NCI-H187 treated with DMSO at 0.1 percent for 48 hours (cell line): ENCODE results near the gene ARHGAP44.
"Not testable (repeated sequence)": the region's sequence is repeated elsewhere in the genome, so short reads cannot be mapped to it uniquely, and the experiment has no call there.

ENCODE experiments used
- DNase-seq: peaks from one replicate; lab custom pipeline; 2025; lab: John Stamatoyannopoulos, UW

The ARHGAP44 gene

DNA sequence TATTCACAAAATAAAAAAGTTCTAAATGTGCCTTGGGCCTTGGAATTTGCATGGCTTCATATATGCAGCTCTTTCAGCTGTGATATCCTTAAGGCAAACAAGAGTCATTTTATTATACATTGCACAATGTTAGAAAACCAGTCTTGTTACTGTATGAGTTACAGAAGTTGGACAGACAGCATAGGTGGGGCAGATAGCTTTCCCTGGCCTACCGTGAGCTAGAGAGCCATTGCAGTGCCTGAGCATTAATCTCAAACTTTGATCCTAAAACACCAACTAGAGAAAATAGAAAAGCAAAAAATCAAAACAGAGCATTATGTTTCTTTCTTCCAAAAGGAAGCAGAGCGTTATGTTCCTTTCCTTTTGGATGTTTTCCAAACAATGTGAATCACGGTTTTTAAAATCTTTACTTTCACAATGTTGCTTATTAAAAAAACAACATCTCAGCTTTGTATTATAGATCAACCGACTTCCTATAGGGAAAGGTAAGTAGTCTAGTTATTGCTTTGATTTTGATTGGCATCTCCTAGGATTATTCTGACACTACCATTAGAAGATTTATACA is 32.2 kb downstream of the ARHGAP44 start:
- no peak for DNase-seq

DNA sequence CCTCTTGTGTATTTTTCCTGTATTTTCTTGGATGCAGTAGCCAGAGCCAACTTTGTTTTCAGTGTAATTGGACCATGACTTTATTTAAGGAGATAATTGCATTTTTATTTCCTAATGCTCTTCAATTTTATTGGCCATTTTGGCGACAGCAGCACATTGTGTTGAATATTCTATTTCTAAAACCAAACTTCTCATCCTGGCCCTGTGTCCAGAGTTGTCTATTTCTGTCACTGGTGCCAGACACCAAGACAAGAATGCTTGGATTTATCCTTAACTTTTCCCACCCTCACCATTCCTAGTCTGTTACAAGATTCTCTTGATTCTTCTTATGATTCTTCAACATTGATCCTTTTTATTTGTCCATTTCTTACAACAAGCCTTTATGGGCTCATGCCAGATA is 37.1 kb downstream of the ARHGAP44 start:
- no peak for DNase-seq

DNA sequence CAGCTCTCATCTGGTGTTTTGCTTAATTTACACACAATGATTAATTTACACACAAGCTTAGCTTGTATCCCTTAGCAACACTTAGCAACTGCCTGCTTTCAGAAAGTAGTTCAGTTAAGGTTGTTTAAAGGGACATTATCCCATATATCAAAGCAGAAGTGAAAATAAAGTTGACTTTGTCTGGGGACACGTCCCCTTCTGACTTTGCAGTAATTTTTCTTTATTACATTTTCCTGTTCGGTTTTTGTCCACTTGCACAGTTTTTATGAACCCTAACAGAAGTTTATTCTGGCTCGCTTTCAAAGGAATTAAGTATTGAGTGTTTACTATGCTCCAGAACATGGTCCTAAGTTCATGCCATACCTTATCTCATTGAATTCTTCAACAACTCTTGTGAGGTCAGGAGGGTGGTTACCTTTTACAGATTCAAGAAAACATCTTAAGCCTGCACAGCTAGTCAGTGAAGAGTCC is 41.5 kb downstream of the ARHGAP44 start:
- DNase-seq: no peak

DNA sequence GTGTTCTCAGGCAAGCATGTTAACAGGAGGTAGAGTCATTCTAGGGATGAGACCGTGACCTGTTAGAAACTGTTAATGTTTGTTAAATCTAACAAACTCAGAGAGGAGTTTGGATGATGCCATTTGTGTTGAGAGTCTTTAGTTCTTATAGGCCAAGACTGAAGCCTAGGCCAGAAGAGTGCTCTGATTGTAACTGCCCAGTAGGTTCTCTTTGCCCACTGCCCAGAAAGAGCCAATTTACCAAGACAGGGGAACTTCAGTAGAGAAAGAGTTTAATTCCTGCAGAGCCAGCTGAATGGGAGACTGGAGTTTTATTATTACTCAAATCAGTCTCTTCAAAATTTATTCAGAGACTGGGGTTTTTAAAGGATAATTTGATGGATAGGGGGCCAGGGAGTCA is 42.5 kb downstream of the ARHGAP44 start:
- no peak for DNase-seq

DNA sequence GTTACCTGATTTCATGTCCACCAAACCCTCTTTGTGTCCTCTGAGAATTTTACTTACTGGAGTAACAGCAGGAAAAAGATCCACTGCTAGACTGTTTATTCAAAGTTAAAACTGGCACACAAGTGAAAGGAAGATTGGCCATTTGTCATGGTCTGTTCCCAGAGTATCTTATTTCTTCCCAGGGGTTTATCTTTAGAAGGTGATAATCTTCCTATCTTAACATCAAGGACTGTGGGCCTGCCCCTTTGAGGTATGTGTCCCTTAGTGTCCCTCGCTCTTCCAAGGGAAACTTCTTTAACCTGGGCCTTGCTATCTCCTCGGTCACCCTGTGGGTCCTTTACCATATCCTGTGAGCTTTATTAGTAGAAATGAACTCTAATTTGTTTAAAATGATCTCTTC is 49.7 kb downstream of the ARHGAP44 start:
- DNase-seq: no peak

DNA sequence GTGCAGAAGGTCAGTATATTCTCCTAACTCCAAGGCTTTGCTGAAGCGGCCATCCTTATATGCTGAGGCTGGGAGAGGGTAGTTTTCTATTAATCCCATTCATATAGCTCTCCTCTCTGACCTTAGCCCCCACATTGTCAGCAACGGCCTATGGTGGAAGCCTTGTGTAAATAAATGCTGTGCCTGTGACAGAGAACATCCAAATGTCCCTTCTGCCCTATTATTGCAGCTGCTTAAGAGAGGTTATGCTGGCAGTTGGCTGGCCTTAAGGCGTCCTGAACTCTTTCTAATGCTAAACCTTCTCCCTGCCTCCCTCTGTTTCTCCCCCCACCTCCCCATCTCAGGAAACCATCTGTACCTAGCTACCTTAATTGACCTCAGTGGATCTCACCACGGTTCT is 53.6 kb downstream of the ARHGAP44 start:
- DNase-seq: no peak

DNA sequence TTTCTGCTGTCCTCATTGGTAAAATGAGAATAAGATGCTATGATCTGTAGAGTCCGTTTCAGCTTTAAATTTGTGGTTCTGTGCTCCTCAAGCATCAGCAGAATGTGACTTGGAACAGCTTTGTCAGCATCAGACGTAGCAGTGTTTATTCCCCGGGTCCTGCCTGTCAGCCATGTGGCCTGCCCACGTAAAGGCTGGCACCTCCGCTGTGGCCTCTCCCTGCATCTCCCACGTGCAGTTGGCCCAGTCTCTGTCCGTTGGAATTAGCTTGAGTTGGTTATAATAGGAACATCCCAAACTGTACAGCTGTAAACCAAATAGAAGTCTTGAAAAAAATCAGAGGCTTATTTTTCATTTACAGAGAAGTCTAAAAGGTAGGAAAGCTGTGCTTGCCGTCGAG is 61.7 kb downstream of the ARHGAP44 start:
- DNase-seq: no peak

DNA sequence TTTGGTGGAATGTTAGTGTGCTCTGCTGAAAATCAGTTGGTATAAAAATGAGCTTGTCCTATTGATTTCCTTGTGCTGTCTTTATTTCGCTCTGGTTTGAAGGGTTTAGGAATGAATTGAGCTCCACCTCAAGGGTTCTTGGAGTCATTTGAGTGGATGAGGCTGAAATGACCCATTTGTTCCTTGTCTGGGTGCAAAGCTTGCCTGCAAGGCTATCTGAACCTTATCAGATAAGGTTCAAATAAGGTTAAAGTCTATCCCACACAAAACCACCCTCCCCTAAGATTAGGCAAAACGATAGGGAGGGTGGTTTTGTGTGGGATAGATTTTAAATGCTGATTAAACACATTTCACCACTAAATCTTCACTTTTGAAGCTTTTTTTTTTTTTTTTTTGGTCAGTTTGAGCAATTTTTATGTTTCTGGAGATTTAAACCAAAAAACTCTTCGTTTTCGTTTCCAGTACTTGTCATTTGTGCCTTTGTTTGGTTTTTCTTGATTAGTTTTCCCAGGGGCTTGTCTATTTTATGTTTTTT is 62.7 kb downstream of the ARHGAP44 start:
- DNase-seq: no peak

DNA sequence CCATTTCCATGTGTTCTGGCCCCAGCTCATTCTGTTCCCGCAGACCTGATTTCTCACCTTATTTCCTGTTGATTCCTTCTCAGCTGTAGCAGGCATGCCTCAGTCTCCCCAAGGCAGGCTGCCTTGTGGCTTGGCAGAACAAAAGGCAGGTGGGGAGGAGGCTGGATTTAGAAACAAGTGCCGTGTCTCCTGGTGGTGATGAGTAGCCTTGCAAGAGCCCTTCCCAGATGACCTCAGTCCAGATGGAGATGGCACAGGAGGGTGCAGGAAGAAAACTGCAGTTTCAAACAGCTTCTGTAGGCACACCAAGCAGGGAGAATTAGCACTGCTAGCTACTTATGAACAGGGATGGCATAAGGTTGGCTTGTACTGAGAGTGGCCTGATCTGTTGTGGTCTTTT is 64.6 kb downstream of the ARHGAP44 start:
- DNase-seq: no peak

DNA sequence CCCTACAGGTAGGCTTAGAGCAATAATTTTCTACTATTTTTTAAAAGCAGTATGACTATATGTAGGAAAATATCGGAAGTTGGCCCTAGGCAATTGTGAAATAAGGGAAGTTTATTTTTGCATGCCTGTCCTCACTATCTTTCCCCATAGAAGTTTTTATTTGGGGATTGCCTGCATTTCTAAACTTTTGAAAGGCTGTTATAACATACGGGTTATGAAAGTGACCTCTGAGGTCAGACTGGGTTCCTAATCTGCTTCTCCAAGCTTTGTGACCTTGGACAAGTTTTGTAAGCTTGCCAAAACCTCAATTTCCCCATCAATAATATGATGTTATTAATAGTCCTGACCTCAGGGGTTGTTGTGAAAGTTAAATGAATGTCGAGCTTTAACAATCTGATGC is 67.1 kb downstream of the ARHGAP44 start:
- DNase-seq: no peak

DNA sequence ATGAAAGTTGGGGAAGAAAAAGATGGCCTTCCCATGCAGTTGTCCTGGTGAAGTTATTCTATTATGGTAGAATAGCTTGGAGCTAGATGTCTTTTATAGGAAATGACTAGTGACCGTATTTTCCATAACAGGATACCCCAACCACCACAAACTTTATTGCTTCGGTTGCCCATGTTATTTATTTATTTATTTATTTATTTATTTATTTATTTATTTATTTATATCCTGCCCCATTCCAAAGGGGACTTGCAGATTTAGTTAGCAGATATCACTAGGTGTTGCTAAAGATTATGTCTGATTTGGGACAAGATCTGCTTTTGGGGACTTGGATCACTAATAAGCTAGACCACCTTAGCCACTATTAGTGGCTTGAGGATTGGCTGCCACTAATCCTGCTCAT is 68.3 kb downstream of the ARHGAP44 start:
- no peak for DNase-seq

DNA sequence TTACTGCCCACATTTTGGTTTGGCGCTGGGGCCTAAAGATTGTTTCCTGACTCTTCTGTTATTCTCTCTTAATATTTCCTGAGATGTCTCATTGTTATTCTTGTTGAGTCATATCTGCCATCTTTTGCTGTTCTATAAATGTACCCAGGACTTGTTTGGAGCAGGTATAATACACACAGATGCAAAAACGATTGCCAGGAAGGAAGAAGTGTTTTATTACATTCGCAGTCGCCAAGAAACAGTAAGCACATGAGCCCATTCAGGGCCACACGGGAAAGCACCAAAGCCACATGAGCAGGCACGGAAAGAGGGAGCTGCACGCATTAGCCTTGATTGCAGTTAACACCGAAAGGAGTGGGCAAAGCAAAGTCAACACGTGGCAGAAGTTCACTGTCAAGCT is 70.2 kb downstream of the ARHGAP44 start:
- no peak for DNase-seq

DNA sequence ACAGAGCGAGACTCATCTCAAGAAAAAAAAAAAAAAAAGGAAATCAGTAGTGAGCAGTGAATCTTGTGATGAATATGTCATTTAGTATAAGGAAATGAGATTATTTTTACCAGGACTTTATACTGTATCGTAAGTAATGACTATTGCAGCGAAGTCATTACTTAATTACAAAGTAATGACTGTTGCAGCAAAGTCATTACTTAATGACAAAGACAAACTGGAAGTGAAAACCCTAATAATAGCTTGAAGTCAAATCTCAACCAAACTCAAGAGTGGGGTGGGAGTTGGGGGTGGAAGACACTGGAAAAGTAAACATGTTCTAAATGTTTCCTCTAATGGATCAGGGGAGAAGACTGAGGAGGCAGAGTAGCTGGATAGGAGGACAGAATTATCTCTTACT is 76.5 kb downstream of the ARHGAP44 start:
- DNase-seq: no peak

DNA sequence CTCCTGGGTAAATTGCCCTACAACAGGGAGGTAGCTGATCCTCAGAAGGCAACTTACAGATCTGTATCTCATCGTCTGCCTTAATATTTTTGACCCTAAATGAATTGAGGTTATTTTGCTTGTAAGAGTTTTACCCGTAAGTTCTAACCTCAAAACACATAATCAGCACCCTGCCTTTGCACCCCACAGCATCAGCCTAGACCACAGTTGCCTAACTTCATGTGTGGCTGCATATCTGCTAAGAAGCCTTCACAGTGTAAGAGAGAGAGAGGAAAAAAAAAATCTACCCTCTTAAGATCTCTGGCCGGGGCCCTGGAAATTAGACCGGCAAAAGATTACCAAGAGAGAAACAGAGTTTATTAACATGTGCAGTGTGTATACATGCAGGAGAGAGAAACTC is 76.9 kb downstream of the ARHGAP44 start:
- DNase-seq: no peak

DNA sequence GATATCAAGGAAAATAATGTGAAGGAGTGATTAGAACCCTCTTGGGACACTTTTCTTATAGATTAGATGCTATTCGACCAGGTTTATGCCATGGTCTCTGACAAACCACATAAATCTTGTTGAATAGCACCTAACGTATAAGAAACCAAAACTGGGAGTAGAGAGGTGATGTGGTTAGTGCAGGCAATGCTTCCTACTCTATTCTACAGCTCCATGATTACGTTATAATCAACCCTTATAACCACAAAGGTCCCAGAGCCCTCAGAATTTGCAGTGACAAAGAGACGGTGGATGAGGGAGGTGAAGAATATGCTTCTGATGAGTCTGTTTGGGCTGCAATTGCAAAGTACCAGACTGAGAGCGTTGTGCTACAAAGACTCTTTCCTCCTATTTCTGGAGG is 78.4 kb downstream of the ARHGAP44 start:
- no peak for DNase-seq

DNA sequence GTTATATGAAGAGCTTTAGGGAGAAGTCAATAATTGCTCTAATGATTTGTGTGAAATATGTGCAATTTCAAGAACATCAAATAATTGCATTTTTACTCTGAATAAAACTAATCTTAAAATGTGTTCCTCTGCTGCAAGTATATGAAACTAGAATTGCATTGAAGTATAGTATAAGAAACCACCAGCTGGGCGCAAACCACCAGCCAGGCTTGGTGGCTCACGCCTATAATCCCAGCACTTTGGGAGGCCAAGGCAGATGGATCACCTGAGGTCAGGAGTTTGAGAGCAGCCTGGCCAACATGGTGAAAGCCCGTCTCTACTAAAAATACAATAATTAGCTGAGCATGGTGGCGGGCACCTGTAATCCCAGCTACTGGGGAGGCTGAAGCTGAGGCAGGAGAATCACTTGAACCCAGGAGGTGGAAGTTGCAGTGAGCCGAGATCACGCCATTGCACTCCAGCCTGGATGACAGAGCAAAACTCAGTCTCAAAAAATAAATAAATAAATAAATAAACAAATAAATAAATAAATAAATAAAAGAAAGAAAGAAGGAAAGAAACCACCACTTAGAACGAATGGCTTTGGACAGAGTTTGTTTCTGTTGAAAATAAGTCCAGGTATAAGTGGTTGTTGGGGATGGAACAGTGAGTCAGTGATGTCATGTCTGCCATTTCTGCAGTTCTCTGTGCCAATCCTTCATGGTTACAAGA is 84.3 kb downstream of the ARHGAP44 start:
- DNase-seq: not testable (repeated sequence)

DNA sequence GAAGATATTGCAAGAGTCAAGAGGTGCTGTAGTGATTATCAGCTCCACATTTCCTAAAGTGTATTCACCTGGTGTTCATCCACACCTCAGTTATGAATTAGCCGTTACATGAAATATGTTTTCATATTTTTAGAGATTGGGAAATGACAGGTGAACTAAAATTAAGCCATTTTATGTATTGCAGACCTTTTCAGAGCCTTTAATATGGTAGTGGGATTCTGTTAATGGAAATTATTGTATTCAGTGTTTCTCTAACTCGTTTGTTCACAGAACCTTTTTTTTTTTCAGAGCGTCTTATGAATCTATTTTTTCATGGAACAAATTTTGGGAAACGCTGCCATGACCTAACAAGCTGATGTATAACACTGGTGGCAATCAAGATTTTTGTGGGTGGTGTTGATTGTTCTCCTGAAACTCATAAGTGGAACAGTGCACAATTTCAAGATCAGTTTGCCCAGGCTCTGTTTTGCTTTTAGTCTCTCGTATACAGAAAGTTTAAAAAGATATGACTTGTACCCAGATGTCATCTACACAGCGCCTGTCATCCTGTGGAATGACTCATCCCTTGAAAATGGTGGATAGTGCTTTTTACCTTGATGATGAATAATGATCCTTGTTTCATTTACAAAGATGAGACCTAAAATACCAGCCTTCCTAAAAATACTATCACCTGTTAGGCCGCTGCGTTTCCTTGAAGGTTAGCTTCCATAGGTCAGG is 88.8 kb downstream of the ARHGAP44 start:
- DNase-seq: no peak

DNA sequence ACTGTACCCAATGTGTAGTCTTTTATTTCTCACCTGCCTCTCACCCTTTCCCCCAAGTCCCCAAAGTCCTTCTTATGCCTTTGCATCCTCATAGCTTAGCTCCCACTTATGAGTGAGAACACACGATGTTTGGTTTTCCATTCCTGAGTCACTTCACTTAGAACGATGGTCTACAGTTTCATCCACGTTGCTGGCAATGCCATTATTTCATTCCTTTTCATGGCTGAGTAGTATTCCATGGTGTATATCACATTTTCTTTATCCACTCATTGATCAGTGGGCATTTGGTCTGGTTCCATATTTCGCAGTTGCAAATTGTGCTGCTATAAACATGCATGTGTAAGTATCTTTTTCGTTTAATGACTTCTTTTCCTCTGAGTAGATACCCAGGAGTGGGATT is 89.8 kb downstream of the ARHGAP44 start:
- not testable (repeated sequence) for DNase-seq

DNA sequence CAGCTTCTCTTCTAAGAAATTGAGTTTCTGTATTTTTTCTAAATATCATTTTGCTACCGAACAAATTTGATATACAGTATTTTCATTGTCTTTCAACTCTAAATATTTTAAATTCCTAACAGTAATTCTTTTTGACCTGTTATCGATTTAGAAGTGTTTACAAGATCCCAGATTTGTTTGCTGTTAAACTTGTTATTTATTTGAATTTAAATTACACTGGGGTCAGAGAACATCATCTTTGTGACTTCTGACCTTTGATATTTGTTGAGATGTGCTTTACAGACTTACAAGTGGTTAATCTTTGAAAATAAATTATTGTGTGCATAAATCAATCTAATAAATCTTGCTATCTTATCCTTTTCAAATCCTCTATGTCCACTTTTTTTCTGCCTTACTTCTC is 94.2 kb downstream of the ARHGAP44 start:
- DNase-seq: no peak

DNA sequence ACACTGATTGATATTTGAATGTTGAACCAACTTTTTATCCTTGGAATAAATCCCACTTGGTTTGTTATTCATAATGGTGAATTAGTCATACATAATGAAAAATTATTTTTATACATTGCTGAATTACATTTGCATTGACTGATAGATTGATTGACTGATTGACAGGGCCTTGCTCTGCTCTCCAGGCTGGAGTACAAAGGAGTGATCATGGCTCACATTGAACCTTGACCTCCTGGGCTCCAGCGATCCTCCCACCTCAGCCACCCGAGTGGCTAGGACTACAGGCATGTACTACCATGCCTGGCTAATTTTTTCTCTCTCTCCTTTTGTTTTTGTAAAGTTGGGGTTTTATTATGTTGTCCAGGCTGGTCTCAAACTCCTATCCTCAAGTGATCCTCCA is 97.8 kb downstream of the ARHGAP44 start:
- no peak for DNase-seq

DNA sequence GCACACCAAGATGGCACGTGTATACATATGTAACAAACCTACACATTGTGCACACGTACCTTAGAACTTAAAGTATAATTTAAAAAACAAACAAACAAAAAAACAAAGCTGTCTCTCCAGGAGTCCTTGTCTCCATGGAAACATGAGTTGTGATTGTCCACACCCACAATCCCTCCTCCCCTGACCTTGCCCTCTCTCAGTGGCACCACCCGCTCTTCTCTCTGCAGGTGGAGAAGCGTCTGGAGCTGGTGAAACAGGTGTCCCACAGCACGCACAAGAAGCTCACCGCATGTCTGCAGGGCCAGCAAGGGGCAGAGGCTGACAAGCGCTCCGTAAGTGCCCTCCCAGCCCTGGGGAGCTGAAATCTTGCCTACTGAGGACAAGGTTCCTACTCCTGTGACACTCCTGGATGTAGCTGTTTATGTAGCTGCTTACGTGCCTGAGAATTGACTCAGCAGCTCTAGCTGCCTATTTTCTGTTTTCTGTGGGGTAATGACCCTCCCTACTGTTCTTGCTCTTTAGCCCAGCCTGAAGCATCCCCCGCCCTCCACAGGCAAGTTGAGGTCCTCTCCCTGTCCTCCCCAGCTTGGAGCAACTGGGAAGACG is 107.0 kb downstream of the ARHGAP44 start:
- DNase-seq: no peak

DNA sequence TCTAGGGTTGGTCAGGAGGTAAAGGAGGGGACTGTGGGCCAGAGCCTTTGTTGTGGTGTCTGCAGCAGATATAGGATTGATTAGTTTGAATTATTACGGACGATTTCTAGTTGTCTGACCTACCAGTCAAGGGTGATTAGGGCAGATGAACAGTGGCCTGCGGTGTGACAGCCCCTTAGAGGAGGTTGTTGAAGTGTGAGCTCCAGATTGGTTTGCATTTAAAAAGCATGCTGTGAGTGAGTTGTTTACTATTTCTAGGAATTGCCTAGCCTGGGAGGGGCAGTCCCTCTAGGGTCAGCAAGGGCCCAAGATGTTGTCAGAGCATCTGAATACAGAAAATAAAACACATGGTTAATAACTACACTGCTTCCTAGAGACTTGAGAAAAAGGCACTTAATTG is 108.8 kb downstream of the ARHGAP44 start:
- DNase-seq: no peak

DNA sequence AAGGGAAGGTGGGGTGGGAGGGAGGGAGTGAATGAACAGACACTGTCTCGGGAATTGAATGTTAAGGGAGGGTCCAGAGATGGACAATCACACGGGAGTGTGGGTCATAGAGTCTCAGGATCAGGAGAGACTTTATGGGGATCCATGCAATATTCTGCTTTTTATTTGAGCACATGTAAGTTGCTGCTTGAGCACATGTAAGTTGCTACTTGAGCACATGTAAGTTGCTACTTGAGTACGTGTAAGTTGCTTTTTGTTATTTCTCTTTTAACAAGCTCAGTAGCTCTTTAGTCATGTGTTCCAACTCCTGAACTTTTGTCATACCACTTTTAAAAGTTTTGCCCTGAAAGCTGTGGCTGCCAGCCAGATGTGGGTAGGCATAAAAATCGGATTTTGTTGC is 110.3 kb downstream of the ARHGAP44 start:
- no peak for DNase-seq
